IPS-18a (cell line): Measurements from ENCODE around the gene UBE2D3.

Experiments used
- H3K27ac ChIP-seq: one replicate; pipeline ENCODE4 v1.5.1; 2013; ENCODE audit warnings: low read length
- H3K27me3 ChIP-seq: one replicate; pipeline ENCODE4 v1.6.1; 2013; ENCODE audit warnings: mild to moderate bottlenecking, low read length; ENCODE audit not compliant: control insufficient read depth, insufficient read depth
- H3K36me3 ChIP-seq: one replicate; pipeline ENCODE4 v1.6.1; 2013; ENCODE audit warnings: low read depth, low read length; ENCODE audit not compliant: control insufficient read depth
- H3K4me1 ChIP-seq: one replicate; pipeline ENCODE4 v1.6.1; 2013; ENCODE audit warnings: low read depth, low read length; ENCODE audit not compliant: control insufficient read depth
- H3K4me3 ChIP-seq: one replicate; pipeline ENCODE4 v1.5.1; 2013; ENCODE audit warnings: low read length
- H3K9ac ChIP-seq: one replicate; pipeline ENCODE4 v1.6.1; 2013; ENCODE audit warnings: mild to moderate bottlenecking, low read length, moderate library complexity
- H3K9me3 ChIP-seq: one replicate; pipeline ENCODE4 v1.6.1; 2013; ENCODE audit warnings: low read depth, low read length; ENCODE audit not compliant: control insufficient read depth

The UBE2D3 gene

GRCh38 chr4:102760645-102761295, 66.6 kb downstream of the UBE2D3 start, which contains the start of gene MANBA:
Gene MANBA (minus strand): TSS chr4:102760968. CDS start chr4:102760894, 74 bp downstream.
- Histone ChIP-seq H3K9me3 (no peaks in the 10 kb centered on the region), H3K4me3 (peak within 1 kb of the TSS; percentile 95), H3K27me3 (peaks cover 18% of the 10 kb centered on the region), H3K27ac (no peak within 1 kb of the TSS), H3K9ac (peak within 1 kb of the TSS; percentile 68), H3K4me1 (peaks cover 7% of the 10 kb centered on the region), H3K36me3 (no peaks in the 10 kb centered on the region)

- Histone ChIP-seq H3K4me3 (peak overlapping the region; percentile 95), H3K27ac (no peak overlapping the region), H3K9me3 (no peaks in the 10 kb centered on the region), H3K27me3 (peaks cover 18% of the 10 kb centered on the region), H3K4me1 (peaks cover 7% of the 10 kb centered on the region), H3K36me3 (no peaks in the 10 kb centered on the region), H3K9ac (peak overlapping the region; percentile 68)
Observed at GRCh38 chr4:102759831-102760644, 67.3 kb downstream of the UBE2D3 start.

- no peak overlapping the region for H3K27ac ChIP-seq
- peaks cover 18% of the 10 kb centered on the region for H3K27me3 ChIP-seq
- peaks cover 7% of the 10 kb centered on the region for H3K4me1 ChIP-seq
- no peak overlapping the region for H3K9ac ChIP-seq
- H3K9me3 ChIP-seq, result no peaks in the 10 kb centered on the region
- H3K4me3 ChIP-seq, result no peak overlapping the region
- no peaks in the 10 kb centered on the region for H3K36me3 ChIP-seq
Observed at GRCh38 chr4:102758241-102759160, 68.8 kb downstream of the UBE2D3 start.

- Histone ChIP-seq H3K27me3 (peaks cover 18% of the 10 kb centered on the region), H3K9ac (no peak overlapping the region), H3K4me1 (peaks cover 7% of the 10 kb centered on the region), H3K36me3 (no peaks in the 10 kb centered on the region), H3K9me3 (no peaks in the 10 kb centered on the region), H3K27ac (no peak overlapping the region), H3K4me3 (no peak overlapping the region)
Observed at GRCh38 chr4:102757681-102758080, 69.7 kb downstream of the UBE2D3 start.

GRCh38 chr4:102754044-102754443, 73.3 kb downstream of the UBE2D3 start:
- no peaks in the 10 kb centered on the region for H3K4me1 ChIP-seq
- no peaks in the 10 kb centered on the region for H3K27me3 ChIP-seq
- H3K9me3 ChIP-seq, result no peaks in the 10 kb centered on the region
- H3K9ac ChIP-seq, result no peak overlapping the region
- H3K4me3 ChIP-seq, result no peak overlapping the region
- H3K36me3 ChIP-seq, result peaks cover 4% of the 10 kb centered on the region
- no peak overlapping the region for H3K27ac ChIP-seq

- Histone ChIP-seq H3K9me3 (no peaks in the 10 kb centered on the region), H3K9ac (no peak overlapping the region), H3K27me3 (no peaks in the 10 kb centered on the region), H3K27ac (no peak overlapping the region), H3K4me3 (no peak overlapping the region), H3K4me1 (no peaks in the 10 kb centered on the region), H3K36me3 (peaks cover 4% of the 10 kb centered on the region)
Observed at GRCh38 chr4:102751941-102752340, 75.4 kb downstream of the UBE2D3 start.
